ENCODE results near the gene LOC128125822. TPM values are rescaled to one million over a fixed set of nuclear protein-coding genes. Genes with fewer than 3 reads are reported as not detected.

The LOC128125822 gene

GRCh38 chr6:63610944-63611343 is 38.7 kb downstream of the LOC128125822 start:
- no peaks in the 10 kb centered on the region for H3K36me3 ChIP-seq (ENCODE audit: insufficient read depth, low read length)
- H3K4me2 ChIP-seq (ENCODE audit: insufficient read depth, low read length) = no peak overlapping the region
- no peak overlapping the region for H3K27ac ChIP-seq (ENCODE audit: low read depth, low read length)
- H3K9me3 ChIP-seq (ENCODE audit: low read depth, low read length) = no peaks in the 10 kb centered on the region
- no peak for TF ChIP-seq CTCF (IDR thresholded peaks at IDR 0.05; ENCODE audit: extremely low read depth, low read depth, low read length)
- no peak for DNase-seq (ENCODE audit: insufficient read length, low spot score, missing footprints)
- H2AFZ ChIP-seq (ENCODE audit: low read length) = no peak overlapping the region
- H3K27me3 ChIP-seq (ENCODE audit: insufficient read depth, low read length) = no peaks in the 10 kb centered on the region
- H3K4me1 ChIP-seq (ENCODE audit: insufficient read depth, low read length) = no peaks in the 10 kb centered on the region
- no peaks in the 10 kb centered on the region for H3K79me2 ChIP-seq (ENCODE audit: insufficient read depth, low read length)
- H3K4me3 ChIP-seq (ENCODE audit: insufficient read depth, low read length) = no peak overlapping the region
- H4K20me1 ChIP-seq (ENCODE audit: insufficient read depth, low read length) = no peaks in the 10 kb centered on the region

GRCh38 chr6:63611560-63611959 is 39.3 kb downstream of the LOC128125822 start:
- TF ChIP-seq CTCF (IDR thresholded peaks at IDR 0.05; ENCODE audit: extremely low read depth, low read depth, low read length) = no peak
- H3K4me2 ChIP-seq (ENCODE audit: insufficient read depth, low read length) = no peak overlapping the region
- H3K27me3 ChIP-seq (ENCODE audit: insufficient read depth, low read length) = no peaks in the 10 kb centered on the region
- no peaks in the 10 kb centered on the region for H3K9me3 ChIP-seq (ENCODE audit: low read depth, low read length)
- H3K4me3 ChIP-seq (ENCODE audit: insufficient read depth, low read length) = no peak overlapping the region
- H3K4me1 ChIP-seq (ENCODE audit: insufficient read depth, low read length) = no peaks in the 10 kb centered on the region
- H4K20me1 ChIP-seq (ENCODE audit: insufficient read depth, low read length) = no peaks in the 10 kb centered on the region
- H2AFZ ChIP-seq (ENCODE audit: low read length) = no peak overlapping the region
- no peak overlapping the region for H3K27ac ChIP-seq (ENCODE audit: low read depth, low read length)
- DNase-seq (ENCODE audit: insufficient read length, low spot score, missing footprints) = no peak
- no peaks in the 10 kb centered on the region for H3K36me3 ChIP-seq (ENCODE audit: insufficient read depth, low read length)
- no peaks in the 10 kb centered on the region for H3K79me2 ChIP-seq (ENCODE audit: insufficient read depth, low read length)

GRCh38 chr6:63615590-63615989 is 43.3 kb downstream of the LOC128125822 start:
- TF ChIP-seq CTCF (IDR thresholded peaks at IDR 0.05; ENCODE audit: extremely low read depth, low read depth, low read length) = no peak
- Histone ChIP-seq H3K9me3 (ENCODE audit: low read depth, low read length) (no peaks in the 10 kb centered on the region), H4K20me1 (ENCODE audit: insufficient read depth, low read length) (no peaks in the 10 kb centered on the region), H3K36me3 (ENCODE audit: insufficient read depth, low read length) (no peaks in the 10 kb centered on the region), H3K4me1 (ENCODE audit: insufficient read depth, low read length) (no peaks in the 10 kb centered on the region), H3K4me2 (ENCODE audit: insufficient read depth, low read length) (no peak overlapping the region), H3K79me2 (ENCODE audit: insufficient read depth, low read length) (no peaks in the 10 kb centered on the region), H3K4me3 (ENCODE audit: insufficient read depth, low read length) (no peak overlapping the region), H2AFZ (ENCODE audit: low read length) (no peak overlapping the region), H3K27ac (ENCODE audit: low read depth, low read length) (no peak overlapping the region), H3K27me3 (ENCODE audit: insufficient read depth, low read length) (peaks cover 4% of the 10 kb centered on the region)
- no peak for DNase-seq (ENCODE audit: insufficient read length, low spot score, missing footprints)

Small RNA genes lying within 50 kb of the gene (small RNA-seq; reads per million reads assigned to genes)
- not detected for gene AL513043.1

Other genes starting within 250 kb of the LOC128125822 start
- 24.2 and 46.0 TPM in 2 replicates for gene PTP4A1, start within 50 bp of the LOC128125822 start, total RNA-seq
- 75.7 and 76.7 TPM in 2 replicates for gene PHF3, start 63.3 kb downstream of the LOC128125822 start, total RNA-seq

All from osteoblast (primary cell).